SK-N-SH treated with all-trans-retinoic acid at 6 μM for 48 hours (cell line): Measurements from ENCODE around the gene RLN3.

Experiments used
- ATAC-seq: fragments of 200-7000 bp; cut with Tn5 transposase; 3 replicates; pipeline ENCODE4 v1.9.1; 2020; ENCODE audit warnings: mild to moderate bottlenecking, moderate library complexity
- ARNTL ChIP-seq: fragments of 450-650 bp; formaldehyde crosslinking; IDR thresholded peaks from 2 replicates; pipeline ENCODE4 v1.5.0; 2020; ENCODE audit warnings: low read depth, mild to moderate bottlenecking, moderate library complexity, borderline replicate concordance
- BACH2 ChIP-seq: fragments of 250-450 bp; sonication (Bioruptor Pico); IDR thresholded peaks from 2 replicates; pipeline ENCODE4 v1.9.0; 2021; ENCODE audit warnings: mild to moderate bottlenecking, borderline replicate concordance
- CREB5 ChIP-seq: fragments of 250-450 bp; sonication (Bioruptor Pico); IDR thresholded peaks from 2 replicates; pipeline ENCODE4 v1.5.1; 2020; ENCODE audit warnings: low read depth, mild to moderate bottlenecking, moderate library complexity
- CSDC2 ChIP-seq: fragments of 250-450 bp; sonication (Bioruptor Pico); IDR thresholded peaks from 2 replicates; pipeline ENCODE4 v1.5.0; 2020; ENCODE audit warnings: mild to moderate bottlenecking, moderate library complexity
- ESRRG ChIP-seq: fragments of 250-450 bp; sonication (Bioruptor Pico); IDR thresholded peaks from 2 replicates; pipeline ENCODE4 v1.6.1; 2021; ENCODE audit warnings: mild to moderate bottlenecking
- GLIS3 ChIP-seq: fragments of 250-450 bp; sonication (Bioruptor Pico); IDR thresholded peaks from 2 replicates; pipeline ENCODE4 v1.5.0; 2020; ENCODE audit warnings: mild to moderate bottlenecking, moderate library complexity
- ISL1 ChIP-seq: fragments of 250-450 bp; sonication (Bioruptor Pico); IDR thresholded peaks from 2 replicates; pipeline ENCODE4 v2.1.2; 2022; ENCODE audit warnings: mild to moderate bottlenecking, moderate library complexity
- PATZ1 ChIP-seq: fragments of 250-450 bp; sonication (Bioruptor Pico); IDR thresholded peaks from 2 replicates; pipeline ENCODE4 v1.8.0; 2020; ENCODE audit warnings: mild to moderate bottlenecking, moderate library complexity, borderline replicate concordance
- POU6F1 ChIP-seq: fragments of 250-450 bp; sonication (Bioruptor Pico); IDR thresholded peaks from 2 replicates; pipeline ENCODE4 v1.8.0; 2021; ENCODE audit warnings: low read depth, mild to moderate bottlenecking, moderate library complexity, borderline replicate concordance
- RARB ChIP-seq: fragments of 250-450 bp; sonication (Bioruptor Pico); IDR thresholded peaks from 2 replicates; pipeline ENCODE4 v1.8.0; 2021; ENCODE audit warnings: mild to moderate bottlenecking, moderate library complexity
- TOX ChIP-seq: fragments of 250-450 bp; sonication (Bioruptor Pico); IDR thresholded peaks from 2 replicates; pipeline ENCODE4 v1.8.0; 2021; ENCODE audit warnings: mild to moderate bottlenecking, moderate library complexity, borderline replicate concordance
- TSHZ2 ChIP-seq: fragments of 250-450 bp; sonication (Bioruptor Pico); IDR thresholded peaks from 2 replicates; pipeline ENCODE4 v1.5.0; 2020; ENCODE audit warnings: mild to moderate bottlenecking, moderate library complexity
- ZC3H10 ChIP-seq: fragments of 250-450 bp; sonication (Bioruptor Pico); IDR thresholded peaks from 2 replicates; pipeline ENCODE4 v1.5.1; 2021; ENCODE audit warnings: mild to moderate bottlenecking, moderate library complexity
- ZFP3 ChIP-seq: fragments of 250-450 bp; sonication (Bioruptor Pico); IDR thresholded peaks from 2 replicates; pipeline ENCODE4 v1.5.0; 2020; ENCODE audit warnings: mild to moderate bottlenecking, moderate library complexity
- ZFP30 ChIP-seq: fragments of 450-650 bp; formaldehyde crosslinking; IDR thresholded peaks from 2 replicates; pipeline ENCODE4 v1.5.0; 2022; ENCODE audit warnings: mild to moderate bottlenecking, moderate library complexity
- ZNF565 ChIP-seq: fragments of 450-650 bp; formaldehyde crosslinking; conservative IDR thresholded peaks from 2 replicates; pipeline ENCODE4 v1.5.0; 2020; ENCODE audit warnings: low read depth, mild to moderate bottlenecking, moderate library complexity

RLN3 gene

GRCh38 chr19:13993590-13994300 lies 34.2 kb upstream of the RLN3 start:
- TF ChIP-seq BACH2 (no peak), TSHZ2 (CRISPR knock-in tag) (peak; percentile 35; the same call in 1 of the 2 replicates)
- ATAC-seq: peak; percentile 64

- no peak for ATAC-seq
- no peak for TF ChIP-seq POU6F1 (CRISPR knock-in tag)
- TF ChIP-seq RARB: no peak
- no peak for TF ChIP-seq CREB5
- no peak for TF ChIP-seq CSDC2
- TF ChIP-seq TOX: no peak
Observed at GRCh38 chr19:13995017-13995728, 32.8 kb upstream of the RLN3 start.

GRCh38 chr19:13995878-13996765 lies 31.8 kb upstream of the RLN3 start:
- no peak for ATAC-seq
- no peak for TF ChIP-seq ZFP3 (CRISPR knock-in tag)
- TF ChIP-seq POU6F1 (CRISPR knock-in tag): no peak
- no peak for TF ChIP-seq RARB
- no peak for TF ChIP-seq ZC3H10 (CRISPR knock-in tag)
- no peak for TF ChIP-seq BACH2
- TF ChIP-seq TOX: no peak
- TF ChIP-seq ISL1 (CRISPR knock-in tag): no peak
- TF ChIP-seq ZFP30 (CRISPR knock-in tag): no peak
- TF ChIP-seq GLIS3 (CRISPR knock-in tag): no peak
- TF ChIP-seq ESRRG (CRISPR knock-in tag): no peak
- TF ChIP-seq ZNF565 (CRISPR knock-in tag): no peak
- no peak for TF ChIP-seq ARNTL (CRISPR knock-in tag)
- no peak for TF ChIP-seq CSDC2
- TF ChIP-seq, all 23 proteins: peak for 0

GRCh38 chr19:13996928-13997630 lies 30.9 kb upstream of the RLN3 start:
- ATAC-seq: no peak
- no peak for TF ChIP-seq TSHZ2 (CRISPR knock-in tag)
- TF ChIP-seq BACH2: no peak
- TF ChIP-seq ZC3H10 (CRISPR knock-in tag): no peak
- no peak for TF ChIP-seq CSDC2
- no peak for TF ChIP-seq CREB5
- TF ChIP-seq ISL1 (CRISPR knock-in tag): no peak
- TF ChIP-seq ZFP30 (CRISPR knock-in tag): no peak
- no peak for TF ChIP-seq PATZ1 (CRISPR knock-in tag)
- TF ChIP-seq RARB: no peak
